H1 (cell line): ENCODE measurements around the gene PKD2L2. TPM values are rescaled to one million over a fixed set of nuclear protein-coding genes. Genes with fewer than 3 reads are reported as not detected.

Experiments used
- CTCF ChIA-PET: fragments of 300-600 bp; sonication (Branson Sonifier 250); formaldehyde crosslinking; loops from one replicate; lab custom pipeline; 2021; ENCODE audit not compliant: partially characterized antibody; lab: Charles Lee
- POLR2A ChIA-PET: fragments of 300-600 bp; sonication (Branson Sonifier 250); formaldehyde crosslinking; loops from one replicate; lab custom pipeline; 2021; ENCODE audit warnings: inconsistent platforms; ENCODE audit not compliant: partially characterized antibody; lab: Charles Lee
- DNase-seq, 2 experiments: peaks; one replicate each; pipeline versions ENCODE4 v3.0.0 to v3.0.0-alpha.2; 2010 to 2022; ENCODE audit warnings: low spot score in 2 of 2, low read depth in 1 of 2, mixed read lengths in 1 of 2
- FAIRE-seq: peaks from 2 replicates; lab custom pipeline; 2011; peaks lifted over from hg19 to GRCh38; lab: Jason Lieb, UNC
- H2AFZ ChIP-seq: 2 replicates; pipeline ENCODE4 v1.8.1; 2012; ENCODE audit warnings: low read length, inconsistent platforms
- H2AK5ac ChIP-seq: 2 replicates; pipeline ENCODE4 v1.6.1; 2013; ENCODE audit warnings: low read depth, low read length
- H2BK120ac ChIP-seq: replicated peaks from 2 replicates; pipeline ENCODE3; 2013; ENCODE audit warnings: low read depth, low read length, inconsistent platforms
- H2BK12ac ChIP-seq: 2 replicates; pipeline ENCODE4 v1.6.1; 2013; ENCODE audit warnings: low read depth, low read length
- H2BK15ac ChIP-seq: 2 replicates; pipeline ENCODE4 v1.6.1; 2013; ENCODE audit warnings: low read length
- H2BK20ac ChIP-seq: 2 replicates; pipeline ENCODE4 v1.6.1; 2013; ENCODE audit warnings: low read length
- H2BK5ac ChIP-seq: 2 replicates; pipeline ENCODE4 v1.6.1; 2013; ENCODE audit warnings: low read depth, low read length
- H3K14ac ChIP-seq: 2 replicates; pipeline ENCODE4 v1.6.1; 2013; ENCODE audit warnings: inconsistent platforms; ENCODE audit not compliant: insufficient read length
- H3K18ac ChIP-seq: 2 replicates; pipeline ENCODE4 v1.6.1; 2013; ENCODE audit warnings: low read length; ENCODE audit errors: extremely low read depth
- H3K23ac ChIP-seq: 2 replicates; pipeline ENCODE4 v1.6.1; 2013; ENCODE audit warnings: inconsistent platforms; ENCODE audit not compliant: insufficient read length
- H3K23me2 ChIP-seq: 2 replicates; pipeline ENCODE4 v1.6.1; 2013; ENCODE audit warnings: low read depth, low read length
- H3K27ac ChIP-seq: 2 replicates; pipeline ENCODE4 v1.6.1; 2011; ENCODE audit warnings: low read depth, low read length, inconsistent platforms
- H3K27me3 ChIP-seq, 4 experiments: replicated peaks in 1 of 4; 1 replicate in 1 of 4; 2 replicates in 3 of 4; pipeline versions ENCODE4 v1.6.1 to v1.8.1; 2011 to 2013; ENCODE audit warnings: low read length in 3 of 4, mild to moderate bottlenecking in 3 of 4, inconsistent platforms in 2 of 4, mixed read lengths in 2 of 4, moderate library complexity in 1 of 4; ENCODE audit not compliant: control insufficient read depth in 3 of 4, insufficient read depth in 3 of 4; ENCODE audit errors: extremely low read depth in 1 of 4
- H3K36me3 ChIP-seq, 4 experiments: 2 replicates each; pipeline versions ENCODE4 v1.6.1 to v1.8.1; 2011 to 2013; ENCODE audit warnings: mild to moderate bottlenecking in 4 of 4, low read length in 3 of 4, moderate library complexity in 2 of 4, control low read depth in 1 of 4, inconsistent platforms in 1 of 4; ENCODE audit not compliant: insufficient read depth in 4 of 4, control insufficient read depth in 2 of 4
- H3K4ac ChIP-seq: replicated peaks from 2 replicates; pipeline ENCODE3; 2013; ENCODE audit warnings: low read length, low read depth, mixed read lengths, inconsistent platforms; ENCODE audit not compliant: insufficient read length
- H3K4me1 ChIP-seq, 4 experiments: replicated peaks in 1 of 4; 1 replicate in 1 of 4; 2 replicates in 3 of 4; pipeline versions ENCODE4 v1.6.1 to v1.8.1; 2011 to 2013; ENCODE audit warnings: low read length in 3 of 4, inconsistent platforms in 2 of 4, mixed read lengths in 1 of 4; ENCODE audit not compliant: insufficient read depth in 4 of 4, control insufficient read depth in 3 of 4
- H3K4me2 ChIP-seq, 2 experiments: 2 replicates each; pipeline versions ENCODE4 v1.6.1 to v1.8.1; 2011 to 2013; ENCODE audit warnings: low read depth in 2 of 2, low read length in 2 of 2, control low read depth in 1 of 2, inconsistent platforms in 1 of 2, mild to moderate bottlenecking in 1 of 2; ENCODE audit not compliant: insufficient read depth in 1 of 2
- H3K4me3 ChIP-seq, 4 experiments: fragments of 200-600, 300-600 bp in 1 of 4; sonication (generic), shearing (Covaris generic), sonication (Bioruptor Twin) in 1 of 4; 2 replicates each; pipeline versions ENCODE4 v1.5.1 to v1.8.1; 2011 to 2016; ENCODE audit warnings: low read length in 4 of 4, low read depth in 3 of 4, control low read depth in 2 of 4, inconsistent platforms in 2 of 4, mild to moderate bottlenecking in 2 of 4, mixed read lengths in 1 of 4, moderate library complexity in 1 of 4; ENCODE audit not compliant: insufficient read depth in 2 of 4; ENCODE audit errors: extremely low read depth in 1 of 4
- H3K56ac ChIP-seq: replicated peaks from 2 replicates; pipeline ENCODE3; 2013; ENCODE audit warnings: low read depth, mild to moderate bottlenecking, mixed read lengths, low read length, inconsistent platforms; ENCODE audit not compliant: insufficient read length
- H3K79me1 ChIP-seq: 2 replicates; pipeline ENCODE4 v1.6.1; 2013; ENCODE audit warnings: low read depth, low read length, control low read depth
- H3K79me2 ChIP-seq, 2 experiments: 2 replicates each; pipeline versions ENCODE4 v1.6.1 to v1.8.1; 2012 to 2013; ENCODE audit warnings: low read length in 2 of 2, mild to moderate bottlenecking in 2 of 2, inconsistent platforms in 1 of 2; ENCODE audit not compliant: insufficient read depth in 2 of 2, control insufficient read depth in 1 of 2
- H3K9ac ChIP-seq, 4 experiments: replicated peaks in 1 of 4; 1 replicate in 1 of 4; 2 replicates in 3 of 4; pipeline versions ENCODE4 v1.6.1 to v1.8.1; 2011 to 2013; ENCODE audit warnings: low read depth in 3 of 4, low read length in 3 of 4, control low read depth in 2 of 4, mild to moderate bottlenecking in 2 of 4, moderate library complexity in 2 of 4, inconsistent platforms in 1 of 4; ENCODE audit errors: extremely low read depth in 1 of 4
- H3K9me3 ChIP-seq, 2 experiments: 2 replicates each; pipeline versions ENCODE4 v1.6.1 to v1.8.1; 2012 to 2013; ENCODE audit warnings: mild to moderate bottlenecking in 2 of 2, moderate library complexity in 2 of 2, control low read depth in 1 of 2, inconsistent platforms in 1 of 2, low read depth in 1 of 2, low read length in 1 of 2, mixed read lengths in 1 of 2; ENCODE audit not compliant: insufficient read depth in 2 of 2
- H4K20me1 ChIP-seq, 2 experiments: replicated peaks in 1 of 2; 2 replicates each; pipeline versions ENCODE3 to v1.8.1; 2011 to 2013; ENCODE audit warnings: inconsistent platforms in 2 of 2, low read length in 2 of 2, mild to moderate bottlenecking in 1 of 2; ENCODE audit not compliant: insufficient read depth in 2 of 2, control insufficient read depth in 1 of 2
- H4K5ac ChIP-seq: 2 replicates; pipeline ENCODE4 v1.6.1; 2013; ENCODE audit warnings: low read length, low read depth, mixed read lengths, inconsistent platforms; ENCODE audit not compliant: insufficient read length
- H4K8ac ChIP-seq: 2 replicates; pipeline ENCODE4 v1.8.0; 2013; ENCODE audit warnings: mild to moderate bottlenecking, moderate library complexity, low read length, inconsistent platforms; ENCODE audit not compliant: insufficient read depth; ENCODE audit errors: extremely low read depth
- H4K91ac ChIP-seq: replicated peaks from 2 replicates; pipeline ENCODE3; 2013; ENCODE audit warnings: low read length, mixed read lengths, inconsistent platforms; ENCODE audit not compliant: insufficient read length
- CHD1 ChIP-seq: IDR thresholded peaks from 2 replicates; pipeline ENCODE4 v1.6.1; 2012; ENCODE audit warnings: low read depth, low read length, improper control_type of control experiment
- EZH2 ChIP-seq: fragments of 200-600 bp; sonication (generic); IDR thresholded peaks from 2 replicates; pipeline ENCODE4 v1.7.1; 2012; ENCODE audit warnings: low read depth, mild to moderate bottlenecking, moderate library complexity, low read length, inconsistent platforms; ENCODE audit not compliant: severe bottlenecking
- HDAC2 ChIP-seq, 2 experiments: fragments of 300-600 bp in 1 of 2; sonication (generic) in 1 of 2; IDR thresholded peaks; 2 replicates each; pipeline ENCODE4 v1.6.1; 2011 to 2012; ENCODE audit warnings: low read depth in 2 of 2, low read length in 2 of 2, mild to moderate bottlenecking in 2 of 2, moderate library complexity in 2 of 2, borderline replicate concordance in 1 of 2, inconsistent platforms in 1 of 2
- MAFK ChIP-seq: IDR thresholded peaks from 2 replicates; pipeline ENCODE4 v1.6.1; 2012; ENCODE audit warnings: low read depth, mild to moderate bottlenecking, improper control_type of control experiment, low read length
- POLR2A ChIP-seq, 2 experiments: IDR thresholded peaks; 1 replicate in 1 of 2; 2 replicates in 1 of 2; pipeline ENCODE4 v1.6.1; 2011; ENCODE audit warnings: low read depth in 2 of 2, low read length in 2 of 2, mild to moderate bottlenecking in 2 of 2; ENCODE audit errors: control extremely low read depth in 1 of 2
- POU5F1 ChIP-seq: IDR thresholded peaks from 2 replicates; pipeline ENCODE4 v1.6.1; 2011; ENCODE audit warnings: low read depth, mild to moderate bottlenecking, low read length, moderate library complexity
- RFX5 ChIP-seq: IDR thresholded peaks from 2 replicates; pipeline ENCODE4 v1.6.1; 2011; ENCODE audit warnings: low read depth, low read length, improper control_type of control experiment, borderline replicate concordance
- SIN3A ChIP-seq, 2 experiments: IDR thresholded peaks in 1 of 2; conservative IDR thresholded peaks in 1 of 2; 2 replicates each; pipeline ENCODE4 v1.6.1; 2011 to 2012; ENCODE audit warnings: low read length in 2 of 2, improper control_type of control experiment in 1 of 2, low read depth in 1 of 2, mild to moderate bottlenecking in 1 of 2
- SIRT6 ChIP-seq: IDR thresholded peaks from one replicate; pipeline ENCODE4 v1.7.1; 2012; ENCODE audit warnings: low read length, inconsistent platforms
- SP1 ChIP-seq: IDR thresholded peaks from 2 replicates; pipeline ENCODE4 v1.6.1; 2011; ENCODE audit warnings: low read depth, low read length
- SP2 ChIP-seq: IDR thresholded peaks from 2 replicates; pipeline ENCODE4 v1.6.1; 2012; ENCODE audit warnings: mild to moderate bottlenecking, low read length, inconsistent platforms
- SRF ChIP-seq: IDR thresholded peaks from 2 replicates; pipeline ENCODE4 v1.6.1; 2011; ENCODE audit warnings: mild to moderate bottlenecking, low read depth, low read length, moderate library complexity
- SUZ12 ChIP-seq: fragments of 200-600 bp; sonication (generic); IDR thresholded peaks from 2 replicates; pipeline ENCODE4 v1.6.1; 2012; ENCODE audit warnings: mild to moderate bottlenecking, inconsistent platforms, low read length, moderate library complexity, mixed read lengths
- TCF12 ChIP-seq: IDR thresholded peaks from 2 replicates; pipeline ENCODE4 v1.6.1; 2011; ENCODE audit warnings: low read depth, mild to moderate bottlenecking, low read length
- YY1 ChIP-seq: IDR thresholded peaks from 2 replicates; pipeline ENCODE4 v1.6.1; 2011; ENCODE audit warnings: low read depth, mild to moderate bottlenecking, low read length
- WGBS, 2 experiments: shearing (Covaris generic) in 1 of 2; methylation state at CpG; one replicate each; pipeline versions ENCODE4 v1.1.6 to v1.1.7; 2013 to 2015; ENCODE audit warnings: low lambda C conversion rate in 2 of 2, mixed read lengths in 2 of 2, inconsistent platforms in 1 of 2, low coverage in 1 of 2, missing lambda C conversion rate in 1 of 2; ENCODE audit not compliant: insufficient replicate concordance in 2 of 2, insufficient coverage in 1 of 2, insufficient read length in 1 of 2; ENCODE audit errors: extremely low coverage in 1 of 2, missing lambda C conversion rate in 1 of 2; 5-methylcytosine and 5-hydroxymethylcytosine counted together
- polyA plus RNA-seq, 7 experiments: library from polyadenylated mRNA; depleted of rRNA in 3 of 7; stranded (reverse) in 5 of 7; unstranded in 2 of 7; fragments of >200 nt in 5 of 7; fragments of 200-250 nt in 2 of 7; gene quantifications; 1 replicate in 5 of 7; 2 replicates in 1 of 7; 4 replicates in 1 of 7; pipeline versions ENCODE4 v1.2.1 to v1.2.3, GENCODE V29; 2011 to 2013; ENCODE audit warnings: missing spikeins in 2 of 7, mixed read lengths in 2 of 7
- total RNA-seq: library from RNA; stranded (reverse); fragmentation: NEBNext Ultra II Directional; extraction: Animal tissue kit (Norgen Biotek cat#: 25700); gene quantifications from 2 replicates; pipeline ENCODE4 v1.2.1, GENCODE V29; 2021

PKD2L2 gene
- total and polyA plus RNA-seq, 2 of the 8 experiments (the other 6 are each of a cell fraction or from before 2014, with no cell fraction given), result not detected

DNA sequence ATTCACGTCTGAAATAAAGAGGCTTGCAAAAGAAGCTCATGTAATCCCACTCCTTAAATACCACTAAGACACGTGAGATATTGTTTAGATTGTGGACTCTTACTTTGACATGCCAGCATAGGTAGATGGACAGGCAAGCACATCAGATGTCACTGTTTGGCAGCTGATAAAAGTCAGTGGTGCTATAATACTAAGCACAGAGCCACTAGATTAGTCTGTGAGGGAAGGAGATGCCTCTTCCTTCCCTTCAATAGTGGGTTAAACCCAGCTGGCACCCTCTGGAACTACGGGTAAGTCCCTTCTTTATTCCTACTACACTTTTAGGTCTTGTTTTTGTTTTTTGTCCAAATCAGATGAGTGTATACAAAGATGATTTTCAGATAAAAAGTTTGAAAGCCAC is 21.6 kb upstream of the PKD2L2 start, which contains the start of gene MYOT:
Gene MYOT, plus strand, starts transcription at position 197 of the 400 bp plus-strand sequence. CDS start 2,792 bp downstream, outside the sequence.
- CTCF ChIA-PET, result interaction anchor here (1.1 kb wide), 1 partner anchor 12 kb away, joined by 3 read pairs; no protein-coding TSS in a partner anchor
- H3K36me3 ChIP-seq, result no peaks in the 10 kb centered on the region
- no peaks in the 10 kb centered on the region for H3K27me3 ChIP-seq
- H3K18ac ChIP-seq, result no peak within 1 kb of the TSS
- no peak within 1 kb of the TSS for H3K14ac ChIP-seq
- POLR2A ChIA-PET, result no interaction called here
- H2AK5ac ChIP-seq, result no peak within 1 kb of the TSS
- H4K91ac ChIP-seq, result no peak within 1 kb of the TSS
- FAIRE-seq (peak; percentile 19), DNase-seq (no peak)
- H2BK120ac ChIP-seq, result no peak within 1 kb of the TSS
- H2BK20ac ChIP-seq, result no peak within 1 kb of the TSS
- H4K8ac ChIP-seq, result no peak within 1 kb of the TSS
- H3K27ac ChIP-seq, result no peak within 1 kb of the TSS
- H2BK12ac ChIP-seq, result no peak within 1 kb of the TSS
- WGBS, 2 experiments, result 88% methylated on average over 3 of the region's 3 CpGs; no CpG with 5 or more reads in 1 of the 2 experiments
- no peaks in the 10 kb centered on the region for H3K79me2 ChIP-seq
- no peak within 1 kb of the TSS for H3K23ac ChIP-seq
- no peak within 1 kb of the TSS for H3K4me3 ChIP-seq
- H3K4me2 ChIP-seq, result no peak within 1 kb of the TSS
- no peak within 1 kb of the TSS for H2BK15ac ChIP-seq
- no peak within 1 kb of the TSS for H4K5ac ChIP-seq
- no peak within 1 kb of the TSS for H3K56ac ChIP-seq
- no peak for TF ChIP-seq MAFK
- no peak for TF ChIP-seq SIRT6
- no peak for TF ChIP-seq RFX5
- TF ChIP-seq CHD1, result no peak
- no peak for TF ChIP-seq SP1
- no peak for TF ChIP-seq YY1
- no peak for TF ChIP-seq TCF12
- no peak for TF ChIP-seq SP2
- TF ChIP-seq SIN3A (conservative IDR thresholded peaks at IDR 0.05 in 1 of 2, IDR thresholded peaks at IDR 0.05 in 1 of 2; ENCODE audit: low read depth in 1 of 2, low read length in 2 of 2), result no peak
- no peak for TF ChIP-seq SUZ12
- TF ChIP-seq SRF, result no peak
- TF ChIP-seq POLR2A (IDR thresholded peaks at IDR 0.05; ENCODE audit: control extremely low read depth in 1 of 2, low read depth in 2 of 2, low read length in 2 of 2), result no peak
- TF ChIP-seq POU5F1, result no peak
- no peak for TF ChIP-seq HDAC2 (IDR thresholded peaks at IDR 0.05; ENCODE audit: borderline replicate concordance in 1 of 2, low read depth in 2 of 2, low read length in 2 of 2)
- TF ChIP-seq EZH2, result no peak
- no peak within 1 kb of the TSS for H2BK5ac ChIP-seq
- no peak within 1 kb of the TSS for H3K4ac ChIP-seq
- H3K9me3 ChIP-seq, result no peaks in the 10 kb centered on the region
- no peaks in the 10 kb centered on the region for H3K23me2 ChIP-seq
- no peak within 1 kb of the TSS for H2AFZ ChIP-seq
- no peak within 1 kb of the TSS for H3K9ac ChIP-seq
- H3K79me1 ChIP-seq, result no peaks in the 10 kb centered on the region
- no peaks in the 10 kb centered on the region for H4K20me1 ChIP-seq
- H3K4me1 ChIP-seq, result no peaks in the 10 kb centered on the region; a peak in 1 of 7 replicates
